ENCODE results near the gene SCRT2.

- no peak for TF ChIP-seq HDAC2 (IDR thresholded peaks at IDR 0.05; ENCODE audit: borderline replicate concordance in 1 of 2, low read depth in 2 of 2, low read length in 2 of 2)
- TF ChIP-seq, protein P1, sequence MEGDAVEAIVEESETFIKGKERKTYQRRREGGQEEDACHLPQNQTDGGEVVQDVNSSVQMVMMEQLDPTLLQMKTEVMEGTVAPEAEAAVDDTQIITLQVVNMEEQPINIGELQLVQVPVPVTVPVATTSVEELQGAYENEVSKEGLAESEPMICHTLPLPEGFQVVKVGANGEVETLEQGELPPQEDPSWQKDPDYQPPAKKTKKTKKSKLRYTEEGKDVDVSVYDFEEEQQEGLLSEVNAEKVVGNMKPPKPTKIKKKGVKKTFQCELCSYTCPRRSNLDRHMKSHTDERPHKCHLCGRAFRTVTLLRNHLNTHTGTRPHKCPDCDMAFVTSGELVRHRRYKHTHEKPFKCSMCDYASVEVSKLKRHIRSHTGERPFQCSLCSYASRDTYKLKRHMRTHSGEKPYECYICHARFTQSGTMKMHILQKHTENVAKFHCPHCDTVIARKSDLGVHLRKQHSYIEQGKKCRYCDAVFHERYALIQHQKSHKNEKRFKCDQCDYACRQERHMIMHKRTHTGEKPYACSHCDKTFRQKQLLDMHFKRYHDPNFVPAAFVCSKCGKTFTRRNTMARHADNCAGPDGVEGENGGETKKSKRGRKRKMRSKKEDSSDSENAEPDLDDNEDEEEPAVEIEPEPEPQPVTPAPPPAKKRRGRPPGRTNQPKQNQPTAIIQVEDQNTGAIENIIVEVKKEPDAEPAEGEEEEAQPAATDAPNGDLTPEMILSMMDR (IDR thresholded peaks at IDR 0.05; ENCODE audit: control extremely low read depth in 1 of 3, insufficient read depth in 1 of 3, low read depth in 1 of 3, low read length in 3 of 3), result no peak
- TF ChIP-seq CHD2 (IDR thresholded peaks at IDR 0.05; ENCODE audit: low read length), result no peak
- TF ChIP-seq TAF1 (IDR thresholded peaks at IDR 0.05; ENCODE audit: low read depth, low read length), result no peak
- no peak for TF ChIP-seq MAX (IDR thresholded peaks at IDR 0.05)
- TF ChIP-seq POLR2A (IDR thresholded peaks at IDR 0.05; ENCODE audit: control extremely low read depth in 1 of 2, low read depth in 2 of 2, low read length in 2 of 2), result no peak
- TF ChIP-seq POLR2AphosphoS5 (IDR thresholded peaks at IDR 0.05; ENCODE audit: low read depth, low read length), result no peak
- TF ChIP-seq SIN3A (conservative IDR thresholded peaks at IDR 0.05 in 1 of 2, IDR thresholded peaks at IDR 0.05 in 1 of 2; ENCODE audit: low read depth in 1 of 2, low read length in 2 of 2), result no peak
- TF ChIP-seq CHD1 (IDR thresholded peaks at IDR 0.05; ENCODE audit: low read depth, low read length), result no peak
- TF ChIP-seq SRF (IDR thresholded peaks at IDR 0.05; ENCODE audit: low read depth, low read length), result no peak
Measured at GRCh38 chr20:714453-714852, 38.9 kb upstream of the SCRT2 start.
